ENCODE measurements around the gene ZBTB38.

DNA sequence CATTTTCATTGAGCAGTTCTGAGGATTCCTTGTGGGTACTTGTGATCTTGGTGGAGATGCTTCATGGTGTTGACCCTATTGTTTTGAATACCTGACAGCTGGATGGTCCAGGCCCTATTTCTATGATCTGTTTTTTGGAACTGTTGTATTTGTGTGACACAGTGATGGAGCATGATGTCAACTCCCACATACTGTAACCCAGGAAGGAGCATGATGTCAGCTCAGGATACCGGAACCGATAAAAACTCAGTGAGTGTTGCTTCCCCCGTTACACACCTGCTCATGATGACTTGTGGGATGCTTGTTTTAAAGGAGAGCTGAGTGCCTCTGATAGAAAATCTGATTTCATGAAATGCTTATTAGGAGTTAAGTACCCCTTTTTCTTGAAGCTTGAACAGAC, 45.1 kb downstream of the ZBTB38 start:
- TF ChIP-seq, protein P1, sequence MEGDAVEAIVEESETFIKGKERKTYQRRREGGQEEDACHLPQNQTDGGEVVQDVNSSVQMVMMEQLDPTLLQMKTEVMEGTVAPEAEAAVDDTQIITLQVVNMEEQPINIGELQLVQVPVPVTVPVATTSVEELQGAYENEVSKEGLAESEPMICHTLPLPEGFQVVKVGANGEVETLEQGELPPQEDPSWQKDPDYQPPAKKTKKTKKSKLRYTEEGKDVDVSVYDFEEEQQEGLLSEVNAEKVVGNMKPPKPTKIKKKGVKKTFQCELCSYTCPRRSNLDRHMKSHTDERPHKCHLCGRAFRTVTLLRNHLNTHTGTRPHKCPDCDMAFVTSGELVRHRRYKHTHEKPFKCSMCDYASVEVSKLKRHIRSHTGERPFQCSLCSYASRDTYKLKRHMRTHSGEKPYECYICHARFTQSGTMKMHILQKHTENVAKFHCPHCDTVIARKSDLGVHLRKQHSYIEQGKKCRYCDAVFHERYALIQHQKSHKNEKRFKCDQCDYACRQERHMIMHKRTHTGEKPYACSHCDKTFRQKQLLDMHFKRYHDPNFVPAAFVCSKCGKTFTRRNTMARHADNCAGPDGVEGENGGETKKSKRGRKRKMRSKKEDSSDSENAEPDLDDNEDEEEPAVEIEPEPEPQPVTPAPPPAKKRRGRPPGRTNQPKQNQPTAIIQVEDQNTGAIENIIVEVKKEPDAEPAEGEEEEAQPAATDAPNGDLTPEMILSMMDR (IDR thresholded peaks at IDR 0.05; ENCODE audit: extremely low read depth in 1 of 2, insufficient read depth in 1 of 2, low read depth in 1 of 2, low read length in 2 of 2): no peak
- TF ChIP-seq POLR2A (IDR thresholded peaks at IDR 0.05; ENCODE audit: low read depth, low read length): no peak

Measured in endothelial cell of umbilical vein (primary cell).